ENCODE data around the gene PRPF39. TPM values are rescaled to one million over a fixed set of nuclear protein-coding genes. Genes with fewer than 3 reads are reported as not detected.
"Not testable (repeated sequence)": the region's sequence is repeated elsewhere in the genome, so short reads cannot be mapped to it uniquely, and the experiment has no call there.

PRPF39 gene
- polyA plus RNA-seq, 3 donors, result 3.3 to 26.1 (median 5.4) TPM

DNA sequence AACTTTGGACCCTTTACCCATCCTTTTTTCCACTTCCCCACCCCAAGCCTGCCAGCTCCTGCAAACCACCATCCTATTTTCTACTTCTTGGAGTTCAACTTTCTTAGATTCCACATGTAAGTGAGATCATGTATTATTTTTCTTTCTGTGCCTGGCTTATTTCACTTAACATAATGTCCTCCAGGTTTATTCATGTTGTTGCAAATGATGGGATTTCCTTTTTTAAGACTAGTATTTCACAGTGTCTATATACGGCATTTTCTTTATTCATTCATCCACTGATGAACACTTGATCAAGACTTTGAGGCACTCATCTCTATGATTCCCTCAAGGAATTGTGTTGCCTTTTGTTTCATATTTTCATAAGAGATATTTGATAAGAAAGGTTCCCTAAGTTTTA, 5.6 kb upstream of the PRPF39 start:
- H3K4me1 ChIP-seq (ENCODE audit: control insufficient read depth in 1 of 2, insufficient read depth in 2 of 2, low read length in 2 of 2), result peaks cover 1 to 2% of the 10 kb centered on the region in 2 donors
- peaks cover 0 to 3% (median 1%) of the 10 kb centered on the region in 7 donors for H3K9me3 Mint-ChIP-seq
- H3K27me3 ChIP-seq (ENCODE audit: control insufficient read depth in 2 of 2, insufficient read depth in 2 of 2, low read length in 2 of 2), result no peaks in the 10 kb centered on the region
- H3K27ac Mint-ChIP-seq, result no peak overlapping the region
- H3K36me3 Mint-ChIP-seq, result peaks cover 0 to 5% of the 10 kb centered on the region in 2 donors
- H3K4me3 ChIP-seq (replicated peaks in 1 of 3; ENCODE audit: low read depth in 2 of 3, low read length in 3 of 3), result no peak overlapping the region
- H2AFZ ChIP-seq (ENCODE audit: insufficient read depth, low read depth, low read length, poor library complexity, severe bottlenecking), result no peak overlapping the region
- no peaks in the 10 kb centered on the region for H3K36me3 ChIP-seq (replicated peaks in 1 of 2; ENCODE audit: control insufficient read depth in 1 of 2, insufficient read depth in 2 of 2, low read length in 2 of 2)
- TF ChIP-seq, protein P1, sequence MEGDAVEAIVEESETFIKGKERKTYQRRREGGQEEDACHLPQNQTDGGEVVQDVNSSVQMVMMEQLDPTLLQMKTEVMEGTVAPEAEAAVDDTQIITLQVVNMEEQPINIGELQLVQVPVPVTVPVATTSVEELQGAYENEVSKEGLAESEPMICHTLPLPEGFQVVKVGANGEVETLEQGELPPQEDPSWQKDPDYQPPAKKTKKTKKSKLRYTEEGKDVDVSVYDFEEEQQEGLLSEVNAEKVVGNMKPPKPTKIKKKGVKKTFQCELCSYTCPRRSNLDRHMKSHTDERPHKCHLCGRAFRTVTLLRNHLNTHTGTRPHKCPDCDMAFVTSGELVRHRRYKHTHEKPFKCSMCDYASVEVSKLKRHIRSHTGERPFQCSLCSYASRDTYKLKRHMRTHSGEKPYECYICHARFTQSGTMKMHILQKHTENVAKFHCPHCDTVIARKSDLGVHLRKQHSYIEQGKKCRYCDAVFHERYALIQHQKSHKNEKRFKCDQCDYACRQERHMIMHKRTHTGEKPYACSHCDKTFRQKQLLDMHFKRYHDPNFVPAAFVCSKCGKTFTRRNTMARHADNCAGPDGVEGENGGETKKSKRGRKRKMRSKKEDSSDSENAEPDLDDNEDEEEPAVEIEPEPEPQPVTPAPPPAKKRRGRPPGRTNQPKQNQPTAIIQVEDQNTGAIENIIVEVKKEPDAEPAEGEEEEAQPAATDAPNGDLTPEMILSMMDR (IDR thresholded peaks at IDR 0.05), result no peak
- no peak overlapping the region for H3K27ac ChIP-seq (ENCODE audit: low read depth in 1 of 2, low read length in 2 of 2)
- H3K4me1 Mint-ChIP-seq, result peaks cover 3% of the 10 kb centered on the region
- no peaks in the 10 kb centered on the region for H3K9me3 ChIP-seq (replicated peaks in 1 of 2; ENCODE audit: control insufficient read depth in 1 of 2, insufficient read depth in 1 of 2, low read length in 2 of 2)
- H3K4me2 ChIP-seq (replicated peaks; ENCODE audit: extremely low read depth, low read length, poor library complexity, severe bottlenecking), result no peak overlapping the region
- no peak overlapping the region for H3K9ac ChIP-seq (ENCODE audit: insufficient read depth, low read length, poor library complexity, severe bottlenecking)
- WGBS (ENCODE audit: insufficient coverage), result no CpG with 5 or more reads among the region's 1 CpG
- H3K27me3 Mint-ChIP-seq (ENCODE audit: low read depth in 3 of 3), result peaks cover under 1 to 9% (median 5%) of the 10 kb centered on the region in 3 donors
- H3K4me3 Mint-ChIP-seq, result no peak overlapping the region
- H3K79me2 ChIP-seq (ENCODE audit: insufficient read depth, low read length), result no peaks in the 10 kb centered on the region
- DNase-seq, result no peak
- intact Hi-C loops (cut with micrococcal nuclease), result no loop called here
- no peaks in the 10 kb centered on the region for H4K20me1 ChIP-seq (ENCODE audit: insufficient read depth, low read length)

DNA sequence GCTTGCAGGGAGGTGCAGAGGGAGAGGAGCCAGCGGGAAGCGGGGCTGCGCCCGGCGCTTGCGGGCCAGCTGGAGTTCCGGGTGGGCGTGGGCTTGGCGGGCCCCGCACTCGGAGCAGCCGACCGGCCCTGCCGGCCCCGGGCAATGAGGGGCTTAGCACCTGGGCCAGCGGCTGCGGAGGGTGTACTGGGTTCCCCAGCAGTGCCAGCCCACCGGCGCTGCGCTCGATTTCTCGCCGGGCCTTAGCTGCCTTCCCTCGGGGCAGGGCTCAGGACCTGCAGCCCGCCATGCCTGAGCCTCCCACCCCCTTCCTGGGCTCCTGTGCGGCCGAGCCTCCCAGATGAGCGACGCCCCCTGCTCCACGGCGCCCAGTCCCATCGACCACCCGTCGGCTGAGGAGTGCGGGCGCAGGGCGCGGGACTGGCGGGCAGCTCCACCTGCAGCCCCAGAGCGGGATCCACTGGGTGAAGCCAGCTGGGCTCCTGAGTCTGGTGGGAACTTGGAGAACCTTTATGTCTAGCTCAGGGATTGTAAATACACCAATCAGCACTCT, 3.4 kb upstream of the PRPF39 start:
- not testable (repeated sequence) for H2AFZ ChIP-seq (ENCODE audit: insufficient read depth, low read depth, low read length, poor library complexity, severe bottlenecking); H3K9me3 ChIP-seq (replicated peaks in 1 of 2; ENCODE audit: control insufficient read depth in 1 of 2, insufficient read depth in 1 of 2, low read length in 2 of 2); H3K27me3 Mint-ChIP-seq (ENCODE audit: low read depth in 3 of 3); H3K36me3 ChIP-seq (replicated peaks in 1 of 2; ENCODE audit: control insufficient read depth in 1 of 2, insufficient read depth in 2 of 2, low read length in 2 of 2); H3K9me3 Mint-ChIP-seq; H4K20me1 ChIP-seq (ENCODE audit: insufficient read depth, low read length); H3K27ac Mint-ChIP-seq; H3K27me3 ChIP-seq (ENCODE audit: control insufficient read depth in 2 of 2, insufficient read depth in 2 of 2, low read length in 2 of 2); H3K4me2 ChIP-seq (replicated peaks; ENCODE audit: extremely low read depth, low read length, poor library complexity, severe bottlenecking); DNase-seq; H3K4me3 ChIP-seq (replicated peaks in 1 of 3; ENCODE audit: low read depth in 2 of 3, low read length in 3 of 3); H3K36me3 Mint-ChIP-seq; H3K4me3 Mint-ChIP-seq; H3K9ac ChIP-seq (ENCODE audit: insufficient read depth, low read length, poor library complexity, severe bottlenecking); H3K27ac ChIP-seq (ENCODE audit: low read depth in 1 of 2, low read length in 2 of 2)
- peaks cover 19% of the 10 kb centered on the region for H3K4me1 Mint-ChIP-seq
- intact Hi-C loops (cut with micrococcal nuclease), result loop anchor here (5.0 to 10.0 kb wide), 6 partner anchors 52 to 186 kb away; partner anchors contain the start of genes KLHL28 (in 2 of the 2), TOGARAM1 (in 2 of the 2), FANCM (in 1 of the 2) and FKBP3 (in 1 of the 2)
- WGBS (ENCODE audit: insufficient coverage), result 93% methylated on average over 32 of the region's 40 CpGs
- peaks cover 18 to 21% of the 10 kb centered on the region in 2 donors for H3K4me1 ChIP-seq (ENCODE audit: control insufficient read depth in 1 of 2, insufficient read depth in 2 of 2, low read length in 2 of 2)
- H3K79me2 ChIP-seq (ENCODE audit: insufficient read depth, low read length), result peaks cover 16% of the 10 kb centered on the region

DNA sequence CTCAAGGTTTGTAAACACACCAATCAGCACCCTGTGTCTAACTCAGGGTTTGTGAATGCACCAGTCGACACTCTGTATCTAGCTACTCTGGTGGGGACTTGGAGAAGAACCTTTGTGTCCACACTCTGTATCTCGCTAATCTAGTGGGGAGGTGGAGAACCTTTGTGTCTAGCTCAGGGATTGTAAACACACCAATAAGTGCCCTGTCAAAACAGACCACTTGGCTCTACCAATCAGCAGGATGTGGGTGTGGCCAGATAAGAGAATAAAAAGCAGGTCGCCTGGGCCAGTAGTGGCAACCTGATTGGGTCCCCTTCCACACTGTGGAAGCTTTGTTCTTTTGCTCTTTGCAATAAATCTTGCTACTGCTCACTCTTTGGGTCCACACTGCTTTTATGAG, 2.8 kb upstream of the PRPF39 start:
- H3K9me3 ChIP-seq (replicated peaks in 1 of 2; ENCODE audit: control insufficient read depth in 1 of 2, insufficient read depth in 1 of 2, low read length in 2 of 2); H3K27ac Mint-ChIP-seq; H3K4me2 ChIP-seq (replicated peaks; ENCODE audit: extremely low read depth, low read length, poor library complexity, severe bottlenecking); H3K4me3 Mint-ChIP-seq; H3K9ac ChIP-seq (ENCODE audit: insufficient read depth, low read length, poor library complexity, severe bottlenecking); H3K27ac ChIP-seq (ENCODE audit: low read depth in 1 of 2, low read length in 2 of 2); H3K27me3 Mint-ChIP-seq (ENCODE audit: low read depth in 3 of 3); H4K20me1 ChIP-seq (ENCODE audit: insufficient read depth, low read length); DNase-seq; H3K27me3 ChIP-seq (ENCODE audit: control insufficient read depth in 2 of 2, insufficient read depth in 2 of 2, low read length in 2 of 2); H2AFZ ChIP-seq (ENCODE audit: insufficient read depth, low read depth, low read length, poor library complexity, severe bottlenecking); H3K36me3 ChIP-seq (replicated peaks in 1 of 2; ENCODE audit: control insufficient read depth in 1 of 2, insufficient read depth in 2 of 2, low read length in 2 of 2); H3K4me3 ChIP-seq (replicated peaks in 1 of 3; ENCODE audit: low read depth in 2 of 3, low read length in 3 of 3); H3K9me3 Mint-ChIP-seq; H3K36me3 Mint-ChIP-seq: not testable (repeated sequence)
- WGBS (ENCODE audit: insufficient coverage), result 100% methylated on average over 1 of the region's 3 CpGs
- intact Hi-C loops (cut with micrococcal nuclease), result loop anchor here (5.0 to 10.0 kb wide), 6 partner anchors 51 to 186 kb away; partner anchors contain the start of genes KLHL28 (in 2 of the 2), TOGARAM1 (in 2 of the 2), FANCM (in 1 of the 2) and FKBP3 (in 1 of the 2)
- Histone ChIP-seq H3K79me2 (ENCODE audit: insufficient read depth, low read length) (peaks cover 22% of the 10 kb centered on the region), H3K4me1 (ENCODE audit: control insufficient read depth in 1 of 2, insufficient read depth in 2 of 2, low read length in 2 of 2) (peaks cover 20 to 27% of the 10 kb centered on the region in 2 donors)
- peaks cover 25% of the 10 kb centered on the region for H3K4me1 Mint-ChIP-seq

Data from CD14-positive monocyte (primary cell).